Common myeloid progenitor, CD34-positive (primary cell): ENCODE data around the gene SUB1.
"Not testable (repeated sequence)": the region's sequence is repeated elsewhere in the genome, so short reads cannot be mapped to it uniquely, and the experiment has no call there.

Source experiments
- CTCF ChIA-PET: fragments of 350-600 bp; sonication (Branson Sonifier 250); formaldehyde crosslinking; loops from one replicate; lab custom pipeline; 2021; ENCODE audit warnings: antibody characterized with exemption; lab: Charles Lee
- POLR2A ChIA-PET: fragments of 350-600 bp; sonication (Branson Sonifier 250); formaldehyde crosslinking; loops from one replicate; lab custom pipeline; 2021; ENCODE audit warnings: antibody characterized with exemption; lab: Charles Lee
- DNase-seq, 3 donors: peaks; one replicate each; pipeline versions ENCODE4 v3.0.0 to v3.0.0-alpha.2; 2013
- H3K27ac ChIP-seq, 2 experiments: 1 replicate in 1 of 2; 2 replicates in 1 of 2; pipeline ENCODE4 v1.7.0; 2013; ENCODE audit warnings: inconsistent platforms in 2 of 2, low read length in 2 of 2, mild to moderate bottlenecking in 2 of 2, low read depth in 1 of 2, moderate library complexity in 1 of 2; ENCODE audit not compliant: severe bottlenecking in 2 of 2, insufficient read depth in 1 of 2, poor library complexity in 1 of 2
- H3K27me3 ChIP-seq, 5 experiments: replicated peaks in 2 of 5; 1 replicate in 3 of 5; 2 replicates in 2 of 5; pipeline versions ENCODE4 v1.6.1 to v1.7.0; 2013; ENCODE audit warnings: low read length in 4 of 5, mild to moderate bottlenecking in 2 of 5, moderate library complexity in 2 of 5, inconsistent platforms in 1 of 5; ENCODE audit not compliant: insufficient read depth in 5 of 5, control insufficient read depth in 4 of 5
- H3K36me3 ChIP-seq, 4 experiments: 1 replicate in 2 of 4; 2 replicates in 2 of 4; pipeline versions ENCODE4 v1.6.1 to v1.7.0; 2013; ENCODE audit warnings: low read length in 3 of 4, control low read depth in 1 of 4, mild to moderate bottlenecking in 1 of 4; ENCODE audit not compliant: control insufficient read depth in 4 of 4, insufficient read depth in 4 of 4
- H3K4me1 ChIP-seq, 4 experiments: 1 replicate in 3 of 4; 2 replicates in 1 of 4; pipeline versions ENCODE4 v1.6.1 to v1.7.1; 2013; ENCODE audit warnings: low read length in 3 of 4, mild to moderate bottlenecking in 3 of 4, control low read depth in 1 of 4, inconsistent platforms in 1 of 4, moderate library complexity in 1 of 4; ENCODE audit not compliant: control insufficient read depth in 4 of 4, insufficient read depth in 4 of 4; ENCODE audit errors: control extremely low read depth in 1 of 4
- H3K4me3 ChIP-seq, 7 experiments: 1 replicate in 4 of 7; 2 replicates in 3 of 7; pipeline versions ENCODE4 v1.5.1 to v1.7.0; 2013; ENCODE audit warnings: mild to moderate bottlenecking in 7 of 7, low read length in 6 of 7, moderate library complexity in 6 of 7, inconsistent platforms in 2 of 7, low read depth in 2 of 7, control low read depth in 1 of 7; ENCODE audit not compliant: insufficient read depth in 4 of 7, control insufficient read depth in 1 of 7; ENCODE audit errors: extremely low read depth in 1 of 7
- H3K9me3 ChIP-seq, 5 experiments: 1 replicate in 4 of 5; 2 replicates in 1 of 5; pipeline versions ENCODE4 v1.6.1 to v1.7.1; 2013; ENCODE audit warnings: low read length in 4 of 5, mild to moderate bottlenecking in 2 of 5, inconsistent platforms in 1 of 5, low read depth in 1 of 5, moderate library complexity in 1 of 5; ENCODE audit not compliant: control insufficient read depth in 4 of 5, insufficient read depth in 2 of 5; ENCODE audit errors: control extremely low read depth in 1 of 5
- WGBS: methylation state at CpG from one replicate; pipeline ENCODE4 v1.1.5; 2013; ENCODE audit not compliant: insufficient coverage; 5-methylcytosine and 5-hydroxymethylcytosine counted together

SUB1 gene

DNA sequence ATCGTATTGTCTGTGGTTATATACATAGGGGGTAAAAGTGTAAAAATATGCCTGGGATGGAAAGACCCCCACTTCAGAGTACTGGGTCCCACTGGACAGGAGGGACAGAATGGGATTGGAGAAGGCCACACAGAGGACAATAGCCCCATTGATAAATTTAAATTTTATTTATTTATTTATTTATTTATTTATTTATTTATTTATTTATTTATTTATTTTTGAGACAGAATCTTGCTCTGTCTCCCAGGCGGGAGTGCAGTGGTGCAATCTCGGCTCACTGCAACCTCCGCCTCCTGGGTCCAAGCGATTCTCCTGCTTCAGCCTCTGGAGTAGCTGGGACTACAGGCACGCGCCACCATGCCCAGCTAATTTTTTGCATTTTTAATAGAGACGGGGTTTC lies 47.7 kb downstream of the SUB1 start:
- CTCF ChIA-PET, H3K9me3 ChIP-seq, H3K4me1 ChIP-seq, H3K27me3 ChIP-seq, H3K27ac ChIP-seq, H3K36me3 ChIP-seq, DNase-seq, H3K4me3 ChIP-seq, POLR2A ChIA-PET: not testable (repeated sequence)
- 98% methylated on average over 8 of the region's 8 CpGs for WGBS

DNA sequence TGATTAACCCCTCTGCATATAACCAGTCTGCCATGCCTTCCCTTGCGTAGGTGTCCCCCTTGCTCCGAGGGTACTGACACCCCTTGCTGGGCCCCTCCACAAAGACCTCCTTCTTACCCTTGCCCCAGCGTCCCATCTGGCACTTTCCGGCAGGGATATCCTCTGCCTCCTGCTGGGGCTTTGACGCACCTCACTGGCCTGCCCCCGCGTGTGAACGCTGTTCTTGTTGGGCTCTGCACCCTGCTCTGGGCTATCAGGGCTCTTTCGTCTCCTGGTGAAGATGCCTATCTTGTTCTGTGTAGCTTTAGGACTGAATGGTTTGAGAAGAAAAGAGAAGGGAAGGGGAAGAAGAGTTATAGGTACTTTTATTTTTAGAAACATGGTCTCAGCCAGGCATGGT lies 53.0 kb downstream of the SUB1 start:
- Histone ChIP-seq H3K27me3 (no peaks in the 10 kb centered on the region), H3K36me3 (no peaks in the 10 kb centered on the region), H3K27ac (no peak overlapping the region), H3K4me3 (no peak overlapping the region), H3K4me1 (no peaks in the 10 kb centered on the region), H3K9me3 (no peaks in the 10 kb centered on the region)
- no peak for DNase-seq
- POLR2A ChIA-PET: no interaction called here
- WGBS: 91% methylated on average over 6 of the region's 9 CpGs
- CTCF ChIA-PET: no interaction called here

DNA sequence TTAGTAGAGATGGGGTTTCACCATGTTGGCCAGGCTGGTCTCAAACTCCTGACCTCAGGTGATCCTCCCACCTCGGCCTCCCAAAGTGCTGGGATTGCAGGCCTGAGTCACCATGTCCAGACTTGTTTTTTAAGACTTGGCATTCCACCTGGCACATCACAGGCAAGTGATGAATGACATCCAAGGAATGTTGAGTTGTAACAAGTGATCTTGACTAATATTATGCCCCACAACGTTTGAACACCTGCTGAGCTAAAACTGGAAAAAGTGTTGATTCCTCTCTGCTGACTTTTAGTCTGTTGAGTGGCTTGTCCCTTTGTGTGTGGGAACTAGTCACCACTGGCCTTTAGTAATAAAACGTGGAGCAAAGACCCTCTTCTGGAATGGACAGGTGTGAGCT lies 54.6 kb downstream of the SUB1 start:
- Histone ChIP-seq H3K4me1 (no peaks in the 10 kb centered on the region), H3K36me3 (no peaks in the 10 kb centered on the region), H3K27me3 (no peaks in the 10 kb centered on the region), H3K27ac (no peak overlapping the region), H3K4me3 (no peak overlapping the region), H3K9me3 (no peaks in the 10 kb centered on the region)
- CTCF ChIA-PET: no interaction called here
- no peak for DNase-seq
- 92% methylated on average over 2 of the region's 3 CpGs for WGBS
- POLR2A ChIA-PET: no interaction called here

GRCh38 chr5:32642276-32643002 lies 57.1 kb downstream of the SUB1 start:
- no peaks in the 10 kb centered on the region for H3K9me3 ChIP-seq
- H3K4me1 ChIP-seq: no peaks in the 10 kb centered on the region
- 100% methylated on average over 1 of the region's 2 CpGs for WGBS
- no peak for DNase-seq
- ChIA-PET POLR2A (no interaction called here), CTCF (no interaction called here)
- no peak overlapping the region for H3K27ac ChIP-seq
- no peaks in the 10 kb centered on the region for H3K36me3 ChIP-seq
- no peak overlapping the region for H3K4me3 ChIP-seq
- no peaks in the 10 kb centered on the region for H3K27me3 ChIP-seq

DNA sequence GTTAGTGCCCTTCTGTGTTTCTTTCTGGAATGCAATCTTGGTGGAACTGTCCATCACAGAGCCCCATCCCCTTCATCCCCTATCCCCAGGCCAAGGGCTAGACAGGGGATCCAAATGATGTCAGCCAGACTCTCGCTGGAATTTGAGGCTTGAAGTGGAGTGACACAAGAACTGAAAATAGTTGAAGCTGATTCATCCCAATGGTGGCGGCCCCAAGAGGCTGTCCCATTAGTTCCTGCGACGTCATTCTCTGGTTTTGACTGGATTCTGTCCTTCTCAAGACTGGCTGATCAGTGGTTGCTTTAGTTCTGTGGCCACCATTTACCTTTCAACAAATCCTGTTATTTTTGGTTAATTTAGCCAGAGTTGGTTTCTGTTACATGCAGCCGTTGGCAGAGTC lies 59.9 kb downstream of the SUB1 start:
- no peak for DNase-seq
- Histone ChIP-seq H3K27me3 (no peaks in the 10 kb centered on the region), H3K4me3 (no peak overlapping the region), H3K27ac (no peak overlapping the region), H3K36me3 (no peaks in the 10 kb centered on the region), H3K4me1 (no peaks in the 10 kb centered on the region), H3K9me3 (no peaks in the 10 kb centered on the region)
- WGBS: 98% methylated on average over 4 of the region's 5 CpGs
- ChIA-PET CTCF (no interaction called here), POLR2A (no interaction called here)

DNA sequence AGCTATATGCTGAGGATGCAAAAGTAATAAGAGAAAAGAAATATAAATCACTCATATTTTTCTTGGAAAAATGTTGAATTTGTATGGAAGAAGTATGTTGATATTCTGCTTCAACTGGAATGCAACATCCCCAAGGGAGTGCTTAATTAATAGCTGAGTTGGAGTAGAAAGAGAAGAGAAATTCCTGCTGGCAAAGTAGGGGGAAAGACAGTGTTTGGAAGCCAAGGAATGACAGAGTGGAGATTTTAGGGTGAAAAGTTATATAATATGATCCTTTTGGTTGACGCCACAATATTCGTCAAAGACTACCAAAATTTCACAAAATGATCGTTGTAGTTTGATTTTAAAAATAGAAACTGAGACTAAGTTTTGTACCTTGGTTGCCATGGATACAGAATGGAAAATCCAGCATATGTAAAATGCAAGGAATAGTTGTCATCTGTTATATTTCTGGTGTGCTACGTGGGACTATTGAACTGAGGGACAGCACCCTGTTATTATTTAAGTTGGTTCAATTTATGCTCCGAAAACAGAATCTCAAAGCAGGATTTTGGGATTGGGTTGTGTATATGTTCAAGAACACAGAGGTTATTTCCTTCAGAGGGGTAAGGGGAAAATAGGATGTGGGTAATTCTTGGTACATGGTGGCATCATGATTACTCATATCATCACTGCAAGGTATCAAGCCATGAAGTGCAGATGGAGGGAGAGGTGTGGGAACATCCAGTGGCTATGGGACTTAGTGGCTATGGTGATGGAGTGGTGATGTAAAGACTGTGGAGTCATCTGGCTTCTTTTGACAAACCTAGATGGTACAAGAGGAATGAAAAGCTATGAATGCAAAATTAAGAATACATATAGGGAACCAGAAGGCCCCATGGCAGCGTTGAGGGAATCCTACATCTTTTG lies 61.0 kb downstream of the SUB1 start:
- no peak for DNase-seq
- H3K4me1 ChIP-seq: no peaks in the 10 kb centered on the region
- WGBS: 96% methylated on average over 3 of the region's 6 CpGs
- H3K36me3 ChIP-seq: no peaks in the 10 kb centered on the region
- no peak overlapping the region for H3K4me3 ChIP-seq
- no peaks in the 10 kb centered on the region for H3K27me3 ChIP-seq
- no peak overlapping the region for H3K27ac ChIP-seq
- H3K9me3 ChIP-seq: no peaks in the 10 kb centered on the region
- ChIA-PET CTCF (no interaction called here), POLR2A (no interaction called here)

GRCh38 chr5:32651088-32651487 lies 65.7 kb downstream of the SUB1 start:
- DNase-seq: no peak
- 96% methylated on average over 3 of the region's 4 CpGs for WGBS
- ChIA-PET POLR2A (no interaction called here), CTCF (no interaction called here)
- Histone ChIP-seq H3K9me3 (no peaks in the 10 kb centered on the region), H3K27me3 (no peaks in the 10 kb centered on the region), H3K36me3 (no peaks in the 10 kb centered on the region), H3K27ac (no peak overlapping the region), H3K4me1 (no peaks in the 10 kb centered on the region), H3K4me3 (no peak overlapping the region)
